Neural crest cell (in vitro differentiated cells): ENCODE results near the gene AOX1. TPM values are rescaled to one million over a fixed set of nuclear protein-coding genes. Genes with fewer than 3 reads are reported as not detected.
"Not testable (repeated sequence)": the region's sequence is repeated elsewhere in the genome, so short reads cannot be mapped to it uniquely, and the experiment has no call there.

Experiments used
- DNase-seq: peaks from one replicate; pipeline ENCODE4 v3.0.0; 2021; ENCODE audit warnings: low read depth, mixed read lengths, low spot score
- H3K27ac Mint-ChIP-seq: one replicate; pipeline ENCODE4 v1.8.0; 2021; ENCODE audit warnings: mild to moderate bottlenecking, mixed read lengths; ENCODE audit not compliant: unreplicated experiment
- H3K27me3 Mint-ChIP-seq: 2 replicates; pipeline ENCODE4 v1.8.0; 2021; ENCODE audit warnings: low read depth, mild to moderate bottlenecking, mixed read lengths
- H3K36me3 Mint-ChIP-seq: 2 replicates; pipeline ENCODE4 v1.8.0; 2021; ENCODE audit warnings: low read depth, mild to moderate bottlenecking, mixed read lengths
- H3K4me1 Mint-ChIP-seq: 2 replicates; pipeline ENCODE4 v1.8.0; 2021; ENCODE audit warnings: mixed read lengths
- H3K4me3 Mint-ChIP-seq: one replicate; pipeline ENCODE4 v1.8.0; 2021; ENCODE audit warnings: mild to moderate bottlenecking, mixed read lengths
- H3K9me3 Mint-ChIP-seq: 2 replicates; pipeline ENCODE4 v1.8.0; 2021; ENCODE audit warnings: mixed read lengths
- CTCF ChIP-seq: fragments of 200-600 bp; sonication (generic); conservative IDR thresholded peaks from 2 replicates; pipeline ENCODE4 v1.5.0; 2021; ENCODE audit warnings: antibody characterized with exemption, mild to moderate bottlenecking
- total RNA-seq: library from RNA; stranded (reverse); gene quantifications from 2 replicates; pipeline ENCODE4 v1.2.1, GENCODE V29; 2021

AOX1 gene
- total RNA-seq, 1 donor from 2014 or later, result 4.3 TPM

DNA sequence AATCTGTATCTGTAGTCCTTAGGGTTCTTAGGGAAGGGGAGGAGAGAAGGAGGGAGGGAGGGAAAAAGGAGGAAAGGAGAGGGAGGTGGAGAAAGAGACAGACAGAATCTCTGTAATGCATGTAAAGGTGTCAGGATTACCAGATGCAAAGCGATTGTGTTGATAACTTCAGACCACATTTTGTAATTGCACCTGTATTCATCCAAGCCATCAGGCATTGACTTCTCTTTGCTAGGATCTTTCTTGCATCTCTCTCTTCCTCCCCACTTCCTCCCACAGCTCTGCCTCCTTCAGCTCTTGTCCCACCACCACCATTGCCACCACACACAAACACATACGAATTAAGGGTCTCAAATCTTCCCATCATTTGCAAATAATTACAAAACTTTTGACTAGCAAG lies 91.4 kb downstream of the AOX1 start:
- no peak for TF ChIP-seq CTCF
- no peaks in the 10 kb centered on the region for H3K4me1 Mint-ChIP-seq
- DNase-seq, result no peak
- H3K4me3 Mint-ChIP-seq, result no peak overlapping the region
- no peaks in the 10 kb centered on the region for H3K9me3 Mint-ChIP-seq
- no peak overlapping the region for H3K27ac Mint-ChIP-seq
- no peaks in the 10 kb centered on the region for H3K36me3 Mint-ChIP-seq
- H3K27me3 Mint-ChIP-seq, result no peaks in the 10 kb centered on the region

GRCh38 chr2:200677721-200678532 lies 92.1 kb downstream of the AOX1 start:
- Mint-ChIP-seq H3K36me3 (no peaks in the 10 kb centered on the region), H3K9me3 (no peaks in the 10 kb centered on the region), H3K27ac (no peak overlapping the region), H3K27me3 (no peaks in the 10 kb centered on the region), H3K4me3 (no peak overlapping the region), H3K4me1 (no peaks in the 10 kb centered on the region)
- DNase-seq, result no peak
- TF ChIP-seq CTCF, result no peak

DNA sequence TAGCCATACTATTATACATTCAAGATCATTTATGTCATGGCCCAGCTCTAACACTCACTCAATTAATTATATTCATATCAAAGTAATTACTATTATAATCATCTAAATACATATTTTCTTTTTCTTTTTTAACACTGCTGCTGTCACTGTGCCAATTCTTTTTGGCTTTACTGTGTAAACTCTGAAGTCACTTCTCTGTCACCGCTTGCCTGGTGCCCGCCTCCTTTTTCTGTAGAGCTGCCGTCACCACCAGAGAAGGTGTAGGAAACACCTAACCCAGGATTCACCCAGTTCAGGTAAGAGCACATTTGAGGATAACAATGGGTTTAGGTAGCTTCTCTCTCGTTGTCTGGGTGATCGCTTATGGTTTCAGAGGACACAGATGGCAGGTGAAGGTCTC lies 93.3 kb downstream of the AOX1 start:
- Mint-ChIP-seq H3K4me3 (no peak overlapping the region), H3K27me3 (no peaks in the 10 kb centered on the region), H3K9me3 (no peaks in the 10 kb centered on the region), H3K4me1 (no peaks in the 10 kb centered on the region), H3K36me3 (no peaks in the 10 kb centered on the region), H3K27ac (no peak overlapping the region)
- DNase-seq, result no peak
- no peak for TF ChIP-seq CTCF

GRCh38 chr2:200679535-200679934 lies 93.7 kb downstream of the AOX1 start:
- Mint-ChIP-seq H3K36me3 (no peaks in the 10 kb centered on the region), H3K27ac (no peak overlapping the region), H3K4me3 (no peak overlapping the region), H3K27me3 (no peaks in the 10 kb centered on the region), H3K9me3 (no peaks in the 10 kb centered on the region), H3K4me1 (no peaks in the 10 kb centered on the region)
- DNase-seq, result no peak
- no peak for TF ChIP-seq CTCF

DNA sequence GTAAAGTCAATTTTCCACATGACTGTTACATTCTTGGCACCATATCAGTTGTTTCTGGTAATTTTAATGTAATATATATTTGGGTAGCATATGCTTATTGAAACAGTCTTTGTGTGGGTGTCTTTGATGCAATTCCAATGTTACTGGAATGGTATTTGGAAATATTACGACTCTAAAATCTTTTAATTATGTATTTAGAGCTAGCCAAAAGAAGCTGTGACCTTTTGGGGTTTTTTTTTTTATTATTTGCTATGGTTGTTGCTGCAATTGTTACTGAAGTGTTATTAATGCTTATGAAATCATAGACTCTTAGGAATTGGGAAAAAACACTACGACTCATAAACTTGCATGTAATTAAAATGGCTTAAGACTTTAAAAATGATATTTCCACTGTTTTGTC lies 95.9 kb downstream of the AOX1 start:
- DNase-seq, result no peak
- no peaks in the 10 kb centered on the region for H3K4me1 Mint-ChIP-seq
- no peak for TF ChIP-seq CTCF
- no peaks in the 10 kb centered on the region for H3K27me3 Mint-ChIP-seq
- H3K4me3 Mint-ChIP-seq, result no peak overlapping the region
- H3K9me3 Mint-ChIP-seq, result peaks cover 6% of the 10 kb centered on the region
- H3K36me3 Mint-ChIP-seq, result peaks cover 5% of the 10 kb centered on the region
- no peak overlapping the region for H3K27ac Mint-ChIP-seq

GRCh38 chr2:200682407-200682806 lies 96.6 kb downstream of the AOX1 start:
- H3K4me1 Mint-ChIP-seq, H3K27me3 Mint-ChIP-seq: not testable (repeated sequence)

More at GRCh38 chr2:200682407-200682806, 96.6 kb downstream of the AOX1 start:
- not testable (repeated sequence) for DNase-seq, H3K4me3 Mint-ChIP-seq, H3K27ac Mint-ChIP-seq, H3K36me3 Mint-ChIP-seq, H3K9me3 Mint-ChIP-seq
